ENCODE measurements around the gene ATP2A3. TPM values are rescaled to one million over a fixed set of nuclear protein-coding genes. Genes with fewer than 3 reads are reported as not detected.

The ATP2A3 gene
- total RNA-seq, 1 experiment from 2014 or later: 13.3 TPM

- Histone ChIP-seq H3K56ac (ENCODE audit: insufficient read length, low read depth, low read length) (no peak overlapping the region), H3K23me2 (ENCODE audit: insufficient read length, low read depth, low read length, poor library complexity, severe bottlenecking) (peaks cover 6% of the 10 kb centered on the region), H4K8ac (replicated peaks; ENCODE audit: insufficient read length, low read depth, low read length) (no peak overlapping the region), H3K14ac (ENCODE audit: insufficient read depth, low read length) (no peak overlapping the region), H3K4ac (ENCODE audit: low read depth, low read length) (no peak overlapping the region), H3K18ac (ENCODE audit: insufficient read length, low read depth, low read length) (no peak overlapping the region), H4K20me1 (ENCODE audit: control insufficient read depth, insufficient read depth, insufficient read length) (no peaks in the 10 kb centered on the region), H2AFZ (ENCODE audit: low read length) (no peak overlapping the region), H3K4me2 (ENCODE audit: insufficient read depth, insufficient read length, low read length) (no peak overlapping the region), H3K4me1 (ENCODE audit: insufficient read depth, low read length) (peaks cover 2% of the 10 kb centered on the region; the same call in 1 of the 2 replicates), H3K27me3 (ENCODE audit: insufficient read depth, low read length) (no peaks in the 10 kb centered on the region; the same call in 1 of the 2 replicates), H4K5ac (ENCODE audit: insufficient read length, low read depth, low read length) (no peak overlapping the region), H3K9ac (ENCODE audit: extremely low read depth, insufficient read length, low read length) (no peak overlapping the region), H2BK15ac (ENCODE audit: low read depth, low read length) (no peak overlapping the region), H3K27ac (ENCODE audit: insufficient read length, low read depth, low read length) (no peak overlapping the region), H3T11ph (ENCODE audit: low read length) (no peak overlapping the region), H2BK12ac (ENCODE audit: insufficient read length, low read depth, low read length) (no peak overlapping the region), H2BK120ac (ENCODE audit: low read depth, low read length, poor library complexity, severe bottlenecking) (no peak overlapping the region), H2AK5ac (ENCODE audit: insufficient read length, low read length) (no peak overlapping the region), H3K23ac (ENCODE audit: insufficient read length, low read depth, low read length) (no peak overlapping the region), H3K9me3 (ENCODE audit: control insufficient read depth, low read depth, low read length) (no peaks in the 10 kb centered on the region), H2BK20ac (ENCODE audit: low read depth, low read length, poor library complexity, severe bottlenecking) (no peak overlapping the region), H3K79me1 (ENCODE audit: insufficient read depth, low read depth, low read length, poor library complexity, severe bottlenecking) (no peaks in the 10 kb centered on the region), H3K79me2 (ENCODE audit: insufficient read depth, low read length) (no peaks in the 10 kb centered on the region), H4K91ac (ENCODE audit: insufficient read length, low read depth, low read length) (no peak overlapping the region), H2BK5ac (ENCODE audit: insufficient read length, low read length) (no peak overlapping the region)
- Mint-ChIP-seq H3K27ac (no peak overlapping the region), H3K27me3 (ENCODE audit: low read depth) (peaks cover 12% of the 10 kb centered on the region), H3K36me3 (ENCODE audit: insufficient read depth in 1 of 3, low read depth in 3 of 3) (no peaks in the 10 kb centered on the region), H3K4me3 (no peak overlapping the region), H3K4me1 (peaks cover 27 to 31% of the 10 kb centered on the region in 2 experiments), H3K9me3 (no peaks in the 10 kb centered on the region)
- WGBS (ENCODE audit: extremely low coverage, insufficient read length, low lambda C conversion rate): no CpG with 5 or more reads among the region's 2 CpGs
- no peak for TF ChIP-seq CTCF (conservative IDR thresholded peaks at IDR 0.05)
- DNase-seq: no peak
These were observed 69.3 kb downstream of the ATP2A3 start for GRCh38 chr17:3894911-3895343.

Data from H9 (cell line).